GM23338 (cell line): ENCODE data around the gene RNF187. TPM values are rescaled to one million over a fixed set of nuclear protein-coding genes. Genes with fewer than 3 reads are reported as not detected.

Source experiments
- ATAC-seq: fragments of 200-7000 bp; cut with Tn5 transposase; 3 replicates; pipeline ENCODE4 v1.9.1; 2020
- DNase-seq: peaks from one replicate; pipeline ENCODE4 v3.0.0-alpha.2; 2015; ENCODE audit warnings: low spot score
- H2AFZ ChIP-seq: fragments of 200-600 bp; sonication (generic); 2 replicates; pipeline ENCODE4 v1.8.0; 2016; ENCODE audit warnings: antibody characterized with exemption, mild to moderate bottlenecking, moderate library complexity
- H3F3A ChIP-seq: fragments of 200-600 bp; sonication (generic); replicated peaks from 2 replicates; pipeline ENCODE4 v1.8.0; 2017; ENCODE audit warnings: antibody characterized with exemption, mixed run types, low read depth
- H3K27ac ChIP-seq: fragments of 200-600 bp; sonication (generic); 2 replicates; pipeline ENCODE4 v1.6.1; 2016; ENCODE audit warnings: low read depth
- H3K27me3 ChIP-seq: fragments of 200-600 bp; sonication (generic); 2 replicates; pipeline ENCODE4 v1.8.0; 2016; ENCODE audit warnings: mild to moderate bottlenecking, mixed run types, moderate library complexity; ENCODE audit not compliant: insufficient read depth
- H3K36me3 ChIP-seq: fragments of 200-600 bp; sonication (generic); 2 replicates; pipeline ENCODE4 v1.8.0; 2016; ENCODE audit warnings: mild to moderate bottlenecking; ENCODE audit not compliant: insufficient read depth
- H3K4me1 ChIP-seq: fragments of 200-600 bp; sonication (generic); 2 replicates; pipeline ENCODE4 v1.8.0; 2016; ENCODE audit warnings: mild to moderate bottlenecking, moderate library complexity; ENCODE audit not compliant: insufficient read depth
- H3K4me2 ChIP-seq: fragments of 200-600 bp; sonication (generic); 2 replicates; pipeline ENCODE4 v1.7.1; 2017; ENCODE audit warnings: mixed run types
- H3K4me3 ChIP-seq: fragments of 200-600 bp; sonication (generic); 2 replicates; pipeline ENCODE4 v1.6.1; 2016; ENCODE audit warnings: mixed run types
- H3K79me2 ChIP-seq: fragments of 200-600 bp; sonication (generic); replicated peaks from 2 replicates; pipeline ENCODE4 v1.8.0; 2017; ENCODE audit warnings: mild to moderate bottlenecking; ENCODE audit not compliant: insufficient read depth
- H3K9me2 ChIP-seq: fragments of 200-600 bp; sonication (generic); 2 replicates; pipeline ENCODE4 v1.8.0; 2017; ENCODE audit not compliant: insufficient read depth
- H4K20me1 ChIP-seq: fragments of 200-600 bp; sonication (generic); replicated peaks from 2 replicates; pipeline ENCODE4 v1.8.0; 2017; ENCODE audit warnings: mild to moderate bottlenecking; ENCODE audit not compliant: insufficient read depth
- H3K27ac Mint-ChIP-seq: 2 replicates; pipeline ENCODE4 v1.8.0; 2020; ENCODE audit warnings: inconsistent platforms, mild to moderate bottlenecking, moderate library complexity, mixed read lengths
- H3K27me3 Mint-ChIP-seq: 3 replicates; pipeline ENCODE4 v1.8.0; 2022; ENCODE audit warnings: low read depth, mild to moderate bottlenecking, moderate library complexity, mixed read lengths, inconsistent platforms; ENCODE audit not compliant: insufficient read depth, poor library complexity
- H3K36me3 Mint-ChIP-seq: 3 replicates; pipeline ENCODE4 v1.8.0; 2021; ENCODE audit warnings: low read depth, mild to moderate bottlenecking, inconsistent platforms, moderate library complexity, mixed read lengths
- H3K4me1 Mint-ChIP-seq: 3 replicates; pipeline ENCODE4 v1.8.0; 2020; ENCODE audit warnings: mild to moderate bottlenecking, inconsistent platforms, mixed read lengths
- H3K4me3 Mint-ChIP-seq: 3 replicates; pipeline ENCODE4 v1.8.0; 2021; ENCODE audit warnings: moderate library complexity, mild to moderate bottlenecking, inconsistent platforms, mixed read lengths
- H3K9me3 Mint-ChIP-seq: 3 replicates; pipeline ENCODE4 v1.8.0; 2020; ENCODE audit warnings: moderate library complexity, mild to moderate bottlenecking, inconsistent platforms, mixed read lengths
- CREB1 ChIP-seq: fragments of 250-450 bp; sonication (Bioruptor Pico); IDR thresholded peaks from 2 replicates; pipeline ENCODE4 v1.5.0; 2020; ENCODE audit warnings: low read depth, mild to moderate bottlenecking, moderate library complexity
- EZH2 ChIP-seq: fragments of 200-600 bp; sonication (generic); IDR thresholded peaks from one replicate; pipeline ENCODE4 v1.8.0; 2017; ENCODE audit warnings: antibody characterized with exemption, mild to moderate bottlenecking, low read depth; ENCODE audit not compliant: unreplicated experiment
- EZH2phosphoT487 ChIP-seq: fragments of 200-600 bp; sonication (generic); IDR thresholded peaks from one replicate; pipeline ENCODE4 v1.8.1; 2018; ENCODE audit warnings: antibody characterized with exemption; ENCODE audit not compliant: unreplicated experiment
- JUNB ChIP-seq: IDR thresholded peaks from one replicate; pipeline ENCODE4 v1.6.1; 2016; ENCODE audit warnings: antibody characterized with exemption; ENCODE audit not compliant: unreplicated experiment
- NANOG ChIP-seq: IDR thresholded peaks from 2 replicates; pipeline ENCODE4 v1.6.1; 2016; ENCODE audit warnings: antibody characterized with exemption, borderline replicate concordance
- POLR2AphosphoS5 ChIP-seq: IDR thresholded peaks from 2 replicates; pipeline ENCODE4 v1.6.1; 2016; ENCODE audit warnings: antibody characterized with exemption, low read depth
- STAT1 ChIP-seq: IDR thresholded peaks from one replicate; pipeline ENCODE4 v1.6.1; 2016; ENCODE audit warnings: antibody characterized with exemption; ENCODE audit not compliant: unreplicated experiment
- ZNF114 ChIP-seq: fragments of 250-450 bp; sonication (Bioruptor Pico); IDR thresholded peaks from 2 replicates; pipeline ENCODE4 v1.5.0; 2020; ENCODE audit warnings: mild to moderate bottlenecking, moderate library complexity
- ZNF331 ChIP-seq: fragments of 250-450 bp; sonication (Bioruptor Pico); IDR thresholded peaks from 2 replicates; pipeline ENCODE4 v1.5.0; 2020; ENCODE audit warnings: low read depth, mild to moderate bottlenecking, moderate library complexity
- polyA plus RNA-seq: library from polyadenylated mRNA; unstranded; fragments of >200 nt; fragmentation: Nextera tagmentation; extraction: Ambion mirVana; gene quantifications from 2 replicates; pipeline ENCODE4 v1.2.1, GENCODE V29; 2016
- total RNA-seq: library from RNA; depleted of rRNA; stranded (reverse); fragments of >200 nt; shearing (Covaris generic); gene quantifications from 2 replicates; pipeline ENCODE4 v1.2.3, GENCODE V29; 2014
- TF ChIP-seq, protein P1 (sequence below): IDR thresholded peaks from 2 replicates; pipeline ENCODE4 v1.6.1; 2016; ENCODE audit warnings: antibody characterized with exemption
- TF ChIP-seq, protein P2 (sequence below): fragments of 250-450 bp; sonication (Bioruptor Pico); IDR thresholded peaks from 2 replicates; pipeline ENCODE4 v1.5.0; 2020; ENCODE audit warnings: mild to moderate bottlenecking, moderate library complexity
- TF ChIP-seq, protein P3 (sequence below): IDR thresholded peaks from one replicate; pipeline ENCODE4 v1.6.1; 2018; ENCODE audit warnings: antibody characterized with exemption; ENCODE audit not compliant: unreplicated experiment
- TF ChIP-seq, protein P4 (sequence below), 2 experiments: fragments of 200-600 bp in 1 of 2; sonication (generic) in 1 of 2; conservative IDR thresholded peaks; 2 replicates each; pipeline versions ENCODE4 v1.5.1 to v1.6.1; 2016 to 2017; ENCODE audit warnings: antibody characterized with exemption in 2 of 2, low read depth in 2 of 2, mild to moderate bottlenecking in 2 of 2, moderate library complexity in 1 of 2

The RNF187 gene
- total and polyA plus RNA-seq, 2 experiments from 2014 or later = 24.8 to 55.3 TPM

DNA sequence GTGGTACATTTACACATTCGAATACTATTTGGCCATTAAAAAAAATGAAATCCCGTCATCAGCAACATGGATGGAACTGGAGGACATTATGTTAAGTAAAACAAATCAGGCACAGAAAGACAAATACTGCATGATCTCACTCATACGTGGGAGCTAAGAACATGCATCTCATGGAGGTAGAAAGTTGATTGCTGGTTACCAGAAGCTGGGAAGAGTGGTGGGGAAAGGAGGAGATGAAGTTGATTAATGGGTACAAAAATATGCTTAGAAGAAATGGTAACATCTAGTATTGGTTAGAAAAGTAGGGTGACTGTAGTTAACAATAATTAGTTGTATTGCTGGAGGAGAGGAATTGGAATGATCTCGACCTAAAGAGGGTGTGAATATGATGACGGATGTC is 24.6 kb upstream of the RNF187 start:
- H3F3A ChIP-seq = 0 out of 2 replicates have a peak, but pooled peaks cover 3% of the 10 kb centered on the region
- no peak overlapping the region for H2AFZ ChIP-seq
- H3K36me3 Mint-ChIP-seq = no peaks in the 10 kb centered on the region
- no peaks in the 10 kb centered on the region for H3K79me2 ChIP-seq
- H3K4me1 ChIP-seq = peaks cover 17% of the 10 kb centered on the region
- peaks cover 20% of the 10 kb centered on the region for H3K4me1 Mint-ChIP-seq
- H4K20me1 ChIP-seq = no peaks in the 10 kb centered on the region; the same call in none of the 2 replicates
- DNase-seq = no peak
- H3K27ac Mint-ChIP-seq = no peak overlapping the region
- no peaks in the 10 kb centered on the region for H3K9me2 ChIP-seq
- H3K4me2 ChIP-seq = no peak overlapping the region
- no peak overlapping the region for H3K27ac ChIP-seq
- TF ChIP-seq ZNF331 (CRISPR knock-in tag) (no peak), CREB1 (no peak), NANOG (no peak), ZNF114 (CRISPR knock-in tag) (no peak), STAT1 (no peak), JUNB (no peak), EZH2 (no peak), EZH2phosphoT487 (no peak), POLR2AphosphoS5 (no peak)
- TF ChIP-seq, protein P1, sequence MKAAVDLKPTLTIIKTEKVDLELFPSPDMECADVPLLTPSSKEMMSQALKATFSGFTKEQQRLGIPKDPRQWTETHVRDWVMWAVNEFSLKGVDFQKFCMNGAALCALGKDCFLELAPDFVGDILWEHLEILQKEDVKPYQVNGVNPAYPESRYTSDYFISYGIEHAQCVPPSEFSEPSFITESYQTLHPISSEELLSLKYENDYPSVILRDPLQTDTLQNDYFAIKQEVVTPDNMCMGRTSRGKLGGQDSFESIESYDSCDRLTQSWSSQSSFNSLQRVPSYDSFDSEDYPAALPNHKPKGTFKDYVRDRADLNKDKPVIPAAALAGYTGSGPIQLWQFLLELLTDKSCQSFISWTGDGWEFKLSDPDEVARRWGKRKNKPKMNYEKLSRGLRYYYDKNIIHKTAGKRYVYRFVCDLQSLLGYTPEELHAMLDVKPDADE = no peak
- TF ChIP-seq, protein P2, sequence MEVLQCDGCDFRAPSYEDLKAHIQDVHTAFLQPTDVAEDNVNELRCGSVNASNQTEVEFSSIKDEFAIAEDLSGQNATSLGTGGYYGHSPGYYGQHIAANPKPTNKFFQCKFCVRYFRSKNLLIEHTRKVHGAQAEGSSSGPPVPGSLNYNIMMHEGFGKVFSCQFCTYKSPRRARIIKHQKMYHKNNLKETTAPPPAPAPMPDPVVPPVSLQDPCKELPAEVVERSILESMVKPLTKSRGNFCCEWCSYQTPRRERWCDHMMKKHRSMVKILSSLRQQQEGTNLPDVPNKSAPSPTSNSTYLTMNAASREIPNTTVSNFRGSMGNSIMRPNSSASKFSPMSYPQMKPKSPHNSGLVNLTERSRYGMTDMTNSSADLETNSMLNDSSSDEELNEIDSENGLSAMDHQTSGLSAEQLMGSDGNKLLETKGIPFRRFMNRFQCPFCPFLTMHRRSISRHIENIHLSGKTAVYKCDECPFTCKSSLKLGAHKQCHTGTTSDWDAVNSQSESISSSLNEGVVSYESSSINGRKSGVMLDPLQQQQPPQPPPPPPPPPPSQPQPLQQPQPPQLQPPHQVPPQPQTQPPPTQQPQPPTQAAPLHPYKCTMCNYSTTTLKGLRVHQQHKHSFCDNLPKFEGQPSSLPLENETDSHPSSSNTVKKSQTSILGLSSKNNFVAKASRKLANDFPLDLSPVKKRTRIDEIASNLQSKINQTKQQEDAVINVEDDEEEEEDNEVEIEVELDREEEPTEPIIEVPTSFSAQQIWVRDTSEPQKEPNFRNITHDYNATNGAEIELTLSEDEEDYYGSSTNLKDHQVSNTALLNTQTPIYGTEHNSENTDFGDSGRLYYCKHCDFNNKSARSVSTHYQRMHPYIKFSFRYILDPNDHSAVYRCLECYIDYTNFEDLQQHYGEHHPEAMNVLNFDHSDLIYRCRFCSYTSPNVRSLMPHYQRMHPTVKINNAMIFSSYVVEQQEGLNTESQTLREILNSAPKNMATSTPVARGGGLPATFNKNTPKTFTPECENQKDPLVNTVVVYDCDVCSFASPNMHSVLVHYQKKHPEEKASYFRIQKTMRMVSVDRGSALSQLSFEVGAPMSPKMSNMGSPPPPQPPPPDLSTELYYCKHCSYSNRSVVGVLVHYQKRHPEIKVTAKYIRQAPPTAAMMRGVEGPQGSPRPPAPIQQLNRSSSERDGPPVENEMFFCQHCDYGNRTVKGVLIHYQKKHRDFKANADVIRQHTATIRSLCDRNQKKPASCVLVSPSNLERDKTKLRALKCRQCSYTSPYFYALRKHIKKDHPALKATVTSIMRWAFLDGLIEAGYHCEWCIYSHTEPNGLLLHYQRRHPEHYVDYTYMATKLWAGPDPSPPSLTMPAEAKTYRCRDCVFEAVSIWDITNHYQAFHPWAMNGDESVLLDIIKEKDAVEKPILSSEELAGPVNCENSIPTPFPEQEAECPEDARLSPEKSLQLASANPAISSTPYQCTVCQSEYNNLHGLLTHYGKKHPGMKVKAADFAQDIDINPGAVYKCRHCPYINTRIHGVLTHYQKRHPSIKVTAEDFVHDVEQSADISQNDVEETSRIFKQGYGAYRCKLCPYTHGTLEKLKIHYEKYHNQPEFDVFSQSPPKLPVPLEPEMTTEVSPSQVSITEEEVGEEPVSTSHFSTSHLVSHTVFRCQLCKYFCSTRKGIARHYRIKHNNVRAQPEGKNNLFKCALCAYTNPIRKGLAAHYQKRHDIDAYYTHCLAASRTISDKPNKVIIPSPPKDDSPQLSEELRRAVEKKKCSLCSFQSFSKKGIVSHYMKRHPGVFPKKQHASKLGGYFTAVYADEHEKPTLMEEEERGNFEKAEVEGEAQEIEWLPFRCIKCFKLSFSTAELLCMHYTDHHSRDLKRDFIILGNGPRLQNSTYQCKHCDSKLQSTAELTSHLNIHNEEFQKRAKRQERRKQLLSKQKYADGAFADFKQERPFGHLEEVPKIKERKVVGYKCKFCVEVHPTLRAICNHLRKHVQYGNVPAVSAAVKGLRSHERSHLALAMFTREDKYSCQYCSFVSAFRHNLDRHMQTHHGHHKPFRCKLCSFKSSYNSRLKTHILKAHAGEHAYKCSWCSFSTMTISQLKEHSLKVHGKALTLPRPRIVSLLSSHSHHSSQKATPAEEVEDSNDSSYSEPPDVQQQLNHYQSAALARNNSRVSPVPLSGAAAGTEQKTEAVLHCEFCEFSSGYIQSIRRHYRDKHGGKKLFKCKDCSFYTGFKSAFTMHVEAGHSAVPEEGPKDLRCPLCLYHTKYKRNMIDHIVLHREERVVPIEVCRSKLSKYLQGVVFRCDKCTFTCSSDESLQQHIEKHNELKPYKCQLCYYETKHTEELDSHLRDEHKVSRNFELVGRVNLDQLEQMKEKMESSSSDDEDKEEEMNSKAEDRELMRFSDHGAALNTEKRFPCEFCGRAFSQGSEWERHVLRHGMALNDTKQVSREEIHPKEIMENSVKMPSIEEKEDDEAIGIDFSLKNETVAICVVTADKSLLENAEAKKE (CRISPR knock-in tag) = no peak
- TF ChIP-seq, protein P3, sequence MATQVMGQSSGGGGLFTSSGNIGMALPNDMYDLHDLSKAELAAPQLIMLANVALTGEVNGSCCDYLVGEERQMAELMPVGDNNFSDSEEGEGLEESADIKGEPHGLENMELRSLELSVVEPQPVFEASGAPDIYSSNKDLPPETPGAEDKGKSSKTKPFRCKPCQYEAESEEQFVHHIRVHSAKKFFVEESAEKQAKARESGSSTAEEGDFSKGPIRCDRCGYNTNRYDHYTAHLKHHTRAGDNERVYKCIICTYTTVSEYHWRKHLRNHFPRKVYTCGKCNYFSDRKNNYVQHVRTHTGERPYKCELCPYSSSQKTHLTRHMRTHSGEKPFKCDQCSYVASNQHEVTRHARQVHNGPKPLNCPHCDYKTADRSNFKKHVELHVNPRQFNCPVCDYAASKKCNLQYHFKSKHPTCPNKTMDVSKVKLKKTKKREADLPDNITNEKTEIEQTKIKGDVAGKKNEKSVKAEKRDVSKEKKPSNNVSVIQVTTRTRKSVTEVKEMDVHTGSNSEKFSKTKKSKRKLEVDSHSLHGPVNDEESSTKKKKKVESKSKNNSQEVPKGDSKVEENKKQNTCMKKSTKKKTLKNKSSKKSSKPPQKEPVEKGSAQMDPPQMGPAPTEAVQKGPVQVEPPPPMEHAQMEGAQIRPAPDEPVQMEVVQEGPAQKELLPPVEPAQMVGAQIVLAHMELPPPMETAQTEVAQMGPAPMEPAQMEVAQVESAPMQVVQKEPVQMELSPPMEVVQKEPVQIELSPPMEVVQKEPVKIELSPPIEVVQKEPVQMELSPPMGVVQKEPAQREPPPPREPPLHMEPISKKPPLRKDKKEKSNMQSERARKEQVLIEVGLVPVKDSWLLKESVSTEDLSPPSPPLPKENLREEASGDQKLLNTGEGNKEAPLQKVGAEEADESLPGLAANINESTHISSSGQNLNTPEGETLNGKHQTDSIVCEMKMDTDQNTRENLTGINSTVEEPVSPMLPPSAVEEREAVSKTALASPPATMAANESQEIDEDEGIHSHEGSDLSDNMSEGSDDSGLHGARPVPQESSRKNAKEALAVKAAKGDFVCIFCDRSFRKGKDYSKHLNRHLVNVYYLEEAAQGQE = no peak
- TF ChIP-seq, protein P4, sequence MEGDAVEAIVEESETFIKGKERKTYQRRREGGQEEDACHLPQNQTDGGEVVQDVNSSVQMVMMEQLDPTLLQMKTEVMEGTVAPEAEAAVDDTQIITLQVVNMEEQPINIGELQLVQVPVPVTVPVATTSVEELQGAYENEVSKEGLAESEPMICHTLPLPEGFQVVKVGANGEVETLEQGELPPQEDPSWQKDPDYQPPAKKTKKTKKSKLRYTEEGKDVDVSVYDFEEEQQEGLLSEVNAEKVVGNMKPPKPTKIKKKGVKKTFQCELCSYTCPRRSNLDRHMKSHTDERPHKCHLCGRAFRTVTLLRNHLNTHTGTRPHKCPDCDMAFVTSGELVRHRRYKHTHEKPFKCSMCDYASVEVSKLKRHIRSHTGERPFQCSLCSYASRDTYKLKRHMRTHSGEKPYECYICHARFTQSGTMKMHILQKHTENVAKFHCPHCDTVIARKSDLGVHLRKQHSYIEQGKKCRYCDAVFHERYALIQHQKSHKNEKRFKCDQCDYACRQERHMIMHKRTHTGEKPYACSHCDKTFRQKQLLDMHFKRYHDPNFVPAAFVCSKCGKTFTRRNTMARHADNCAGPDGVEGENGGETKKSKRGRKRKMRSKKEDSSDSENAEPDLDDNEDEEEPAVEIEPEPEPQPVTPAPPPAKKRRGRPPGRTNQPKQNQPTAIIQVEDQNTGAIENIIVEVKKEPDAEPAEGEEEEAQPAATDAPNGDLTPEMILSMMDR (conservative IDR thresholded peaks at IDR 0.05; ENCODE audit: low read depth in 2 of 2) = no peak
- H3K9me3 Mint-ChIP-seq = peaks cover 2% of the 10 kb centered on the region; the same call in 1 of the 3 replicates
- peaks cover 45% of the 10 kb centered on the region for H3K27me3 Mint-ChIP-seq
- no peaks in the 10 kb centered on the region for H3K36me3 ChIP-seq
- no peak for ATAC-seq
- H3K4me3 ChIP-seq = no peak overlapping the region
- peak overlapping the region; percentile 86 for H3K4me3 Mint-ChIP-seq
- peaks cover 77% of the 10 kb centered on the region for H3K27me3 ChIP-seq
